ENCODE measurements around the gene ZSCAN23.

DNA sequence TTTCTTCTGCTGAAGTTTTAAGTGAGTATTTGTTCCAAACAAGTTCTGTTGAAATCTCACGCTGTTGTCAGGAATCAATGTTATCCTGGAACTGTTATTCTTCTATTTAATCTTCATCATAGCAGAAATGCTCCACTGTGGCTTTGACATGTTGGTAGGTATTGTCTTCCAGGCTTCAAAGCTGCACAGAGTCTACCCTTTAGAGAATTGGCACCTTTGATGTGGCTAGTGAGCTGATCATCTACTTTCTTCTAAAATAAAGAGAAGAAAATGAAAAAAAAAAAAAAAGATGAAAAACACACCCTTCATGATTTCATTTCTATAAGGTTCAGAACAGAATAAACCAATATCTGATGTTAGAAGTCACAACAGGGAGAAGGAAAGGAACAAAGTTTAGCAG is 5.8 kb upstream of the ZSCAN23 start:
- TF ChIP-seq, protein P1, sequence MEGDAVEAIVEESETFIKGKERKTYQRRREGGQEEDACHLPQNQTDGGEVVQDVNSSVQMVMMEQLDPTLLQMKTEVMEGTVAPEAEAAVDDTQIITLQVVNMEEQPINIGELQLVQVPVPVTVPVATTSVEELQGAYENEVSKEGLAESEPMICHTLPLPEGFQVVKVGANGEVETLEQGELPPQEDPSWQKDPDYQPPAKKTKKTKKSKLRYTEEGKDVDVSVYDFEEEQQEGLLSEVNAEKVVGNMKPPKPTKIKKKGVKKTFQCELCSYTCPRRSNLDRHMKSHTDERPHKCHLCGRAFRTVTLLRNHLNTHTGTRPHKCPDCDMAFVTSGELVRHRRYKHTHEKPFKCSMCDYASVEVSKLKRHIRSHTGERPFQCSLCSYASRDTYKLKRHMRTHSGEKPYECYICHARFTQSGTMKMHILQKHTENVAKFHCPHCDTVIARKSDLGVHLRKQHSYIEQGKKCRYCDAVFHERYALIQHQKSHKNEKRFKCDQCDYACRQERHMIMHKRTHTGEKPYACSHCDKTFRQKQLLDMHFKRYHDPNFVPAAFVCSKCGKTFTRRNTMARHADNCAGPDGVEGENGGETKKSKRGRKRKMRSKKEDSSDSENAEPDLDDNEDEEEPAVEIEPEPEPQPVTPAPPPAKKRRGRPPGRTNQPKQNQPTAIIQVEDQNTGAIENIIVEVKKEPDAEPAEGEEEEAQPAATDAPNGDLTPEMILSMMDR (conservative IDR thresholded peaks at IDR 0.05; ENCODE audit: low read depth, low read length), result no peak
- TF ChIP-seq EZH2 (IDR thresholded peaks at IDR 0.05; ENCODE audit: borderline replicate concordance, low read depth, low read length, poor library complexity, severe bottlenecking), result no peak
